AG09319 (cell line): ENCODE measurements around the gene CNTNAP2.

Experiments
- DNase-seq: peaks from one replicate; pipeline ENCODE4 v3.0.0-alpha.2; 2010; ENCODE audit warnings: low read depth; ENCODE audit errors: extremely low read depth
- TF ChIP-seq, protein P1 (sequence below): IDR thresholded peaks from 2 replicates; pipeline ENCODE4 v1.5.1; 2011; ENCODE audit warnings: low read depth, mild to moderate bottlenecking, inconsistent platforms, low read length, moderate library complexity

CNTNAP2 gene

DNA sequence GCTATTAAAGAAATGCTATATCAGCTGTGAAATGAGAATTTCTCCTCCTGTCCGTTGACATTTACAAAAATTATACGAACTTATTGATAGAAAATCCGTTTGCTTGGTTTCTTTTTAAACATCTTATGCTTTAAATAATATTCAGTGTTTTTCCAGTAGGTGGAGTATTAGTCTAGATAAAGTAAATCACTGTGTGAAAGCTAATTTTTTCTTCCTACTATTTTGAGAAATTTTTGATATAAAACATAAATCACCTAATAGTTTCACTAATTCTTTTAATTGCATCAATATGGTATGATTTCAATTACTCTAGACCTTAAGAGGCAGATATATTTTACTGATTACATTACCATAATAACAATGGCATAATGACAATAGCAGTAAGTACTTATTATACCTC lies 2138.7 kb downstream of the CNTNAP2 start:
- TF ChIP-seq, protein P1, sequence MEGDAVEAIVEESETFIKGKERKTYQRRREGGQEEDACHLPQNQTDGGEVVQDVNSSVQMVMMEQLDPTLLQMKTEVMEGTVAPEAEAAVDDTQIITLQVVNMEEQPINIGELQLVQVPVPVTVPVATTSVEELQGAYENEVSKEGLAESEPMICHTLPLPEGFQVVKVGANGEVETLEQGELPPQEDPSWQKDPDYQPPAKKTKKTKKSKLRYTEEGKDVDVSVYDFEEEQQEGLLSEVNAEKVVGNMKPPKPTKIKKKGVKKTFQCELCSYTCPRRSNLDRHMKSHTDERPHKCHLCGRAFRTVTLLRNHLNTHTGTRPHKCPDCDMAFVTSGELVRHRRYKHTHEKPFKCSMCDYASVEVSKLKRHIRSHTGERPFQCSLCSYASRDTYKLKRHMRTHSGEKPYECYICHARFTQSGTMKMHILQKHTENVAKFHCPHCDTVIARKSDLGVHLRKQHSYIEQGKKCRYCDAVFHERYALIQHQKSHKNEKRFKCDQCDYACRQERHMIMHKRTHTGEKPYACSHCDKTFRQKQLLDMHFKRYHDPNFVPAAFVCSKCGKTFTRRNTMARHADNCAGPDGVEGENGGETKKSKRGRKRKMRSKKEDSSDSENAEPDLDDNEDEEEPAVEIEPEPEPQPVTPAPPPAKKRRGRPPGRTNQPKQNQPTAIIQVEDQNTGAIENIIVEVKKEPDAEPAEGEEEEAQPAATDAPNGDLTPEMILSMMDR, result no peak
- no peak for DNase-seq

DNA sequence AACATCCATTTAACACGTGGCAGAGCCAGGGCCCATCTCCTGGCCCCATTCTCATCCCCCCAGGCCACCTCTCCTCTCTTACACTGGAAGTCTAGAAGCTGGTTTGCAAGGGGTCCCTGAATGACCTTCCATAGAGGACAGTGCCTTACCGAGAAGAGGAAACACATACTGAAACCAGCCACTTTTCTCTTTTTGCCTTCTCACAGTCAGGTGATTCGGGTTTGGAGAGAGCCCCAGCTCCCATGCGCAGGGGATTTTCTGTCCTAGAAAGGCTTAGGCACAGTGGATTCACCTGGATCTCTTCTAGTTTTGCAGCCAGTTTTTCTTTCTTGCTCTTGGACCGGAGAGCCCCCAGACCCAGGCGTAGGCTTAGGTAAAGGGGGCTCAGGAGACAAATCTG lies 2139.8 kb downstream of the CNTNAP2 start:
- no peak for DNase-seq
- TF ChIP-seq, protein P1, result no peak

DNA sequence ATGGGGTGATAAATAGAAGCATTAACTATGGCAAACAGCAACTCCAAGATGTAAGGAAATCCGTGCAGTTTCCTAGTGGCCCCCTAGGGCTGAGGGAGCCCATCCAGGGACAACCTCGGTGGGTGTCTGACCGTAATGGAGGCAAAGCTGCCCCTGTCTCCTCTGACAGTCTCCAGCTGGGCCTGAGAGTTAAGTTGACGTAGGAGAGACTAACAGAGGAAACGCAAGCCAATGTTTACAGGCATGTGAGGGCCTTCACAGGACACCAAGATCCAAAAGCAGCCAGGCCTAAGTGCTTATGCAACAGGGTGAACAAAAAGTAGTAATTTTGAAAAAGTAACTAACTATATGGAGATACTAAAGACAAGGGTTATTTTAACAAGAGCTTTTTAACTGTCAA lies 2144.0 kb downstream of the CNTNAP2 start:
- TF ChIP-seq, protein P1, result no peak
- DNase-seq, result no peak

DNA sequence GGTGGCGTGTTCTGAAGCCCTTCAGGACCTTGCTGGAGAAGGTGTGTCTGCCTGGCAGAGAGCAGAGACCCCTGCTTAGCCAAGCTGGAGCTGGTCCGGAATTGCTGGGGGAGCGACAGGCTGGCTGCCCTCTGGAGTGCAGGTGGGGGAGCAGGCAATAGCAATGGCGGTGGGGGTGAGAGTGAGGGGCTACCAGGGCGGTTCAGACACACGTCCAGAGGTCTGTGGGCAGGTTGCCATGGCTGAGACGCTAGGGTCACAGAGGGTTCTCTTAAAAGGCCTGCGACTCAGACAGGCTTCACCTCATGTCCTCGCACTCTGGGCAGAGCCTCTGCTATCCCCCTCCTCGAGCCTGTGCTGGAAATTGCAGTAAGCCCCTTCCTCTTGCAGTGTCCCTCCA lies 2144.9 kb downstream of the CNTNAP2 start:
- no peak for DNase-seq
- TF ChIP-seq, protein P1, result no peak

DNA sequence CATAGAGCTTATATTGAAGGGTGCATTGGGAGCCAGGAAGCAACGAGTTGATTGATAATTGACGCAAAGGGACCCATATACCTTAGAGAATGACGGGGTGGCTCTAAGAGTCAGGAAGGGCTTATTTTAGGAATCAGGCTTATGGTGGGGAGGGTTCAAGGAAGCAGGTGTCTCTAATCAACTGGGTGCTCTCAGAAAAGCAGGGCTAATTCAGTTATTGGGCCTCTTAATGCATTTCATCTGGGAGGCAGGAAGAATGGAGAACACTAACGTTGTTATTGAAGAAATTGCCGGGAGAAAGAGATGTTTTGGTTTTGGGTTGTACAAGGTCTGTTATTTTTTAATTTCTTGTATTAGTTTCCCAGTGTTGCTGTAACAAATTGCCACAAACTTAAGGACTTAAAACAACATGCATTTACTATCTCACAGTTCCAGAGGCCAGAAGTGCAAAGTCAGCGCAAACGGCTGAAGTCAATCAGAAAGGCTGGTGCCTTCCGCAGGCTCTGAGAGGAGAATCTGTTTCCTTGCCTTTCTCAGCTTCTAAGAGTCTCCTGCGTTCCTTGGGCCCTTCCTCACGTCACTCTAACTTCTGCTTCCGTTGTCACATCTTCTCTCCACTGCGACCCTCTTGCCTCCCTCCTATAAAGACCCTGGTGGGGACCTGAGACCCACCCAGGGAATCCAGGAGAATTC lies 2145.5 kb downstream of the CNTNAP2 start:
- no peak for DNase-seq
- TF ChIP-seq, protein P1, result no peak

DNA sequence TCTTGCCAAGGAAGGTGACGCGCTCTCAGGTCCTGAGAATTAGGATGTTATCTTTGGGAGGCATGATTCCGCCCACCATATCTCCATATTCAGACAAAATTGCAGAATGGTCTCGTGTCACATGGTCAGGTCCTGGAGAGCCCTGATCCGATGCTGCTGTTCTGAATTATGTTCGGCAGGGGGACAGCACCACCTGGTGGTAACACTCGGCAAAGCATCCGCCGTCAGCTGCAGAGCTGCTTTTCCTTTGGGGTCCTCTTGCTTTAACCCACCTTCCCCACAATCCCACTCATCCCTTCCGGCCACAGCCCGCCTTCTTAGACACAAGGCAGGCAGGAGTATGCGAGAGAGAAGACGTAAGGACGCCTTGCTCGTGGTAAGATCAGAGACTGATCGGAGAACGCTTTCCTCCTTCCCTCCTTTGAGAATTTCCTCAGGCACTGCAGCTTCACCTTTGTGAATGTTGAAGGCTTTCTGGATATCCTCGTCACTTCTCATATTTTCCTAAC lies 2146.2 kb downstream of the CNTNAP2 start:
- DNase-seq, result no peak

DNA sequence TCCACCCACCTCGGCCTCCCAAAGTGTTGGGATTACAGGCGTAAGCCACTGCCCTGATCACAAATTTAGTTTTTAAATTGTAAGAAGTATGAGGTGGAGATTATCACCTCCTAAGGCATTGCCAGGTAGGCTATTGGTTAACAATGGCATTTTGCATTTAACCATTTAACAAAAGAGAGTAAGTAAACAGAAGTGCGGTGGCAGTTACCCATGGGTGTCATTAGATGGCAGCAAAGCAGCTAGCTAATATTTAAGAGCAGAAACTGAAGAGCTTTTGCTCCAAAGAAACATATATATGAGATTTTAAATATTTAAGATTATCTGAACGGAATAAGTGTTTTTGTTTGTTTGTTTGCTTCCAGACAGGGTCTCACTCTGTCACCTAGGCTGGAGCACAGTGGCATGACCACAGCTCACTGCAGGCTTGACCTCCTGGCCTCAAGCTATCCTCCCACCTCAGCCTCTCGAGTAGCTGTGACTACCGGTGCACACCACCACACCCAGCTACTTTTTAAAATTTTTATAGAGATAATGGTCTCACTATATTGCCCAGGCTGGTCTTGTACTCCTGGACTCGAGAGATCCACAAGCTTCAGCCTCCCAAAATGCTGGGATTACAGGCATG lies 2148.4 kb downstream of the CNTNAP2 start:
- TF ChIP-seq, protein P1, result peak; percentile 35
- no peak for DNase-seq

More for the DNA sequence above, 2146.2 kb downstream of the CNTNAP2 start:
- TF ChIP-seq, protein P1, result peak; percentile 81
